ENCODE data around the gene EXD3.

EXD3 gene

DNA sequence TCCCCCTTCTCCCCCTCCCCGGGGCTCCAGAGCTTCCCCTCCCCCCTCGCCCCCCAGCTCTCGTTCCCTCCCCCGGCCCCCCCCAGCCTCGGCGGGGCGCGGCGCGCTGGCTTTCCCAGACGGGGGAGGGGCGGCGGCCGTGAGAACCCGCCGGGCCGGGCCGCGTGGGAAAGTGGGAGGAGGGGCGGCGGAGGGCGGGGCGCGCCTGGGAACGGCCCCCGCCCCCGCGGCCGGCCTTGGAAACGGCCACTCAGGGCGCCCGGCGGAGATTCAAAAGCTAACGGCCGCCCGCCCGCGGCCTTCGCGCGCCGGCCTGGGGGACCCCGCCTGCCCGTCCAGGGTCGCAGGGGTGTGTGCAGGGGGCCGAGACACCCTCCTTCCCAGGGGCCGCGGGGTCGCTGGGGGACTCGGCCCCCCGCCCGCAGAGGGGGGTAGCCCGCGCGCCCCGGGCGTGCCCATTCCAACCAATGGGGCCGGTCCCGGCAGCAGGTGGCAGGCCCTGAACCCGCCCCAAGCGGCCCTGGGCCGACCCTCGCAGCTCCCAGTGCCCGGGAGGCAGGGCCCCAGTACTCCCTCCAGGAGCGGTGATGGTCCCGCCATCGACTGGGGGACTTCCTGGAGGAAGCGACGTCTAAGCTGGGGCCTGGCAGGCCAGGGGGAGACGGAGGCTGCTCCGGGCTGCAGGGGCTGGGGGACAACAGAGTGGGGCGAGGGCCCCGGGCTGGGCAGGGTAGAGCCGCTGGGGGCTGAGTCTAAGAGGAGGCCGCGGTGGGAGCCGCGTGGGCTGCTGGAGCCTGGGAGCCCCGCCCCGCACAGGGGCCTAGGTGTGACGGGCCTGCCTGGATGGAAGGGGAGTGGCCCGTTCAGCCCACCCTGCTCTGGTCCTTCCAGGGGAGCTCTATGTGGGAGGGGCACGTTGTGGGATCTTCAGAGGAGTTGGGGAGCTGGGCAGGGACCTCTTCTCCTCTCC, 106.7 kb downstream of the EXD3 start:
- TF ChIP-seq, protein P1, sequence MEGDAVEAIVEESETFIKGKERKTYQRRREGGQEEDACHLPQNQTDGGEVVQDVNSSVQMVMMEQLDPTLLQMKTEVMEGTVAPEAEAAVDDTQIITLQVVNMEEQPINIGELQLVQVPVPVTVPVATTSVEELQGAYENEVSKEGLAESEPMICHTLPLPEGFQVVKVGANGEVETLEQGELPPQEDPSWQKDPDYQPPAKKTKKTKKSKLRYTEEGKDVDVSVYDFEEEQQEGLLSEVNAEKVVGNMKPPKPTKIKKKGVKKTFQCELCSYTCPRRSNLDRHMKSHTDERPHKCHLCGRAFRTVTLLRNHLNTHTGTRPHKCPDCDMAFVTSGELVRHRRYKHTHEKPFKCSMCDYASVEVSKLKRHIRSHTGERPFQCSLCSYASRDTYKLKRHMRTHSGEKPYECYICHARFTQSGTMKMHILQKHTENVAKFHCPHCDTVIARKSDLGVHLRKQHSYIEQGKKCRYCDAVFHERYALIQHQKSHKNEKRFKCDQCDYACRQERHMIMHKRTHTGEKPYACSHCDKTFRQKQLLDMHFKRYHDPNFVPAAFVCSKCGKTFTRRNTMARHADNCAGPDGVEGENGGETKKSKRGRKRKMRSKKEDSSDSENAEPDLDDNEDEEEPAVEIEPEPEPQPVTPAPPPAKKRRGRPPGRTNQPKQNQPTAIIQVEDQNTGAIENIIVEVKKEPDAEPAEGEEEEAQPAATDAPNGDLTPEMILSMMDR (IDR thresholded peaks at IDR 0.05; ENCODE audit: control insufficient read depth, extremely low read depth, insufficient read depth) = no peak
- DNase-seq (ENCODE audit: low read depth) = no peak
- H3K4me3 ChIP-seq (ENCODE audit: low read depth, low read length) = no peak overlapping the region

DNA sequence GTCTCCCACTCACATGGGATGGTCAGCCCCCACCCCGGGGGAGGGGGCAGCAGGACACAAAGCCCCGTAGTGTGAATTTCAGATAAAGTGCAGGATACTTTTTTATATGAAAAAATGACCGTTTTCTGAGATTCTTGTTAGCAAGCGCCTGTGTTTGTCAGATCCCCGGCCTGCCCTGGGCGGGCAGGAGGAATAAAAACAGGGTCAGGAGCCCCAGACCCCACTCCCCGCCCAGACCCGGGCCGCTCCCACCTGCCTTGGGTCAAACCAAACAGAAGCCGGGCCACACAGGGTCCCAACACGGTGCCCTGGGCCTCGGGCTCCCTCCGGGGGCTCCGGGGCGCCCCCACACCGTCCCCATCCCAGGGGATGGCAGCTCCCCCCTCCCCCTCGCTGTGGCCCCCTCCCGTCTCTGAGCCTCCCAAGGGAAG, 107.4 kb downstream of the EXD3 start:
- DNase-seq (ENCODE audit: low read depth) = no peak
- no peak overlapping the region for H3K4me3 ChIP-seq (ENCODE audit: low read depth, low read length)
- TF ChIP-seq, protein P1 (IDR thresholded peaks at IDR 0.05; ENCODE audit: control insufficient read depth, extremely low read depth, insufficient read depth) = no peak

DNA sequence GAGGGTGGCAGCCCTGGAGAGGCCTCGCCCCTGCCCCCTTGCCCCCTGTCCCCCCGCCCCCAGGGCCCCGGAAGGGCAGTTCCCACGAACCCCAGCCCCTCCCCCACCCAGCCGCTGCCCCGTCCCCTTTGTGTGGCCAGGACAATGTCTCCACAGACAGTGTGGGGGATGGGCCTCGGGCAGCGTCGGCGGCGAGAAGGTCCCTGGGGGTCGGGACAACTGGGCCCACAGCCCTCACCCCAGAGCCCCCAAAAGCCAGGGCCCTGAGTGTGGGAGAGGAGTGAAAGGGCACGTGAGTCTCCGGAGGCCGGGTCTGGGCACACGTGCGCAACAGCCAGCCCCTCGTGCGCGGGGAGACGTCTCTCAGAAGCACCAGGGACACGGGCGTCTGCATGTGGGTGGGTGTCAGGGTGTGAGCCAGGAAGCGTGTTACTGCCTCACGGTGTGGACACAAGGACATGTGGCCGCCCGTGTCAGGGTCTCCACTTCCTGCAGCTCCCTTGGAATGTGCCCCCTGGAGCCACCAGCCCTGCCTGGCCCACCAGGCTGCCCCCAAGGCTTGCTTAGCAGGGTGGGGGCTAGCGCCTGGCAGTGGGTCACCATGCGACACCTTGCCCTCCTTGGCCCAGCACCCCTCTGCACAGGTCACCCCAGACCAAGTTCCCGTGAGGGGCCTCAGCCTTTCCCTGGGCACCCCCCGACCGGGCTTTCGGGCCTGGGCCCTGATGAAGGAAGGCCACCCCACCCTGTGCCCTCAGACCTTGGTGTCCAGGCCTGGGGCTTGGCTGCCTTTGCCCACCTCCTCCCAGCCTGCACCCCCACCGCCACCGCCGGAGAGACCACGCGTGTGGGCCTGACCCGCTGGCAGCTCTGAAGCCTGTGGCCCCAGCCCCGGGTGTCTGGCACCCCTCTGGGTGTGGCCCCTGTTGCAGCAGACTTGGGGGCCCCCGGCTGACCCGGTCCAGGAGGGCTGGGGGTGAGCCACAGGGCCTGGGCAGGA, 108.1 kb downstream of the EXD3 start:
- no peak overlapping the region for H3K4me3 ChIP-seq (ENCODE audit: low read depth, low read length)
- TF ChIP-seq, protein P1 (IDR thresholded peaks at IDR 0.05; ENCODE audit: control insufficient read depth, extremely low read depth, insufficient read depth) = no peak
- DNase-seq (ENCODE audit: low read depth) = no peak

DNA sequence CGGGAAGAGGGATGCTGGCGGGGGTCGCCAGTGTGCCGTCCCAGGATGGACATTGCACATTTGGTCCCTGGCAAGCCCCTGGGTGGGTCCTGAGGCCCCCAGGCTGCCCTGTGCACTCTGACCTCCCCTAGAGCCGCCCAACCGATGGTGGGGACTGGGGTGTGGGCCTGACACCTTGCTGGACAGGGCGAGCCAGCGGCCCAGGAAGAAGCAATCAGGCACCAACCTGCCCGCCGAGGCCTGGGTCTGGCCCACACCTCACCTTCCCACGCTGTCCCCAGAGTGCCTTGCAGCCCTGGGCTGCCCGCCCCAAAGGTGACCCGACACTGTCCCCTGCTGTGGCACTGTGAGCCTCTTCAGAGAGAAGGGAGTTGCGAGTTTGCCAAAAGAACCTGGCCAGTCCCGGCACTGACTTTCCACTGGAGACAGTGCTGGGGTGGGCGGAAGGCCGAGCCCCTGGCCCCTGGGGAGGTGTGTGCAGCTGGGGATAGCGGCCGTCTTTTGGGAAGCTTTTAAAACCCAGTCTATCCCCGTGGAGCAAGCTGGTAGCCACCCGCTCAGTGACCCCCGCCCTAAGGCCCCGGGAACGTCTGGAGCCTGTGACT, 108.9 kb downstream of the EXD3 start:
- no peak overlapping the region for H3K4me3 ChIP-seq (ENCODE audit: low read depth, low read length)
- TF ChIP-seq, protein P1 (IDR thresholded peaks at IDR 0.05; ENCODE audit: control insufficient read depth, extremely low read depth, insufficient read depth) = no peak
- no peak for DNase-seq (ENCODE audit: low read depth)

DNA sequence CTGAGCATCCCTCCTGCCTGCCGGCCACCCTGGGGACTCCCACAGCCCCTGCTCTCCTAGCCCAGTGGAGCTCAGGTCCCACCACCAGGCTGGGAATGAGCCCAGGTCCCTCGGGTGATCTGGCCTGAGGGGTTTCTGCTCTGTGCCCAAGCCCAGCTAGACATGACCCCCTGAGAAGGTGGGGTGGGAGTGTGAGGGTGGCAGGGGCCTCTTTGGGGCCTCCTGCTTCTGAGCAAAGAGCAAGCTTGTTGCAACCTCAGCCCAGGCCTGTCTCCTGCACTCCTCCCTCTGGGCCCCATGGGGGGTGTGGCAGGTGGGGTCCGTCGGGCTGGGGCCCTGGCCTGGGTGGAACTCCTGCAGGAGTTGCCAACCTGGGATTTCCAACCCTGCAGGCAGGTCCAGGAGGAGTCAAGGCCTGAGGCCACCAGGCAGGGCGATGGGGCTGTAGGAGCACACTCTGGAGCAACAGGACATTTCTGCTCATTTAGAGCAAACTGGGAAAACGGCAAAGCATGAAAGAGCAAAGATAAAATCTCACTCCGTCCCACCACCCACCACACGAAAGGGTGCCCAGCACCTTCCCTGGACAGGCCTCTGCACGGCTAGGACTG, 109.5 kb downstream of the EXD3 start:
- no peak for DNase-seq (ENCODE audit: low read depth)
- no peak overlapping the region for H3K4me3 ChIP-seq (ENCODE audit: low read depth, low read length)
- TF ChIP-seq, protein P1 (IDR thresholded peaks at IDR 0.05; ENCODE audit: control insufficient read depth, extremely low read depth, insufficient read depth) = no peak

DNA sequence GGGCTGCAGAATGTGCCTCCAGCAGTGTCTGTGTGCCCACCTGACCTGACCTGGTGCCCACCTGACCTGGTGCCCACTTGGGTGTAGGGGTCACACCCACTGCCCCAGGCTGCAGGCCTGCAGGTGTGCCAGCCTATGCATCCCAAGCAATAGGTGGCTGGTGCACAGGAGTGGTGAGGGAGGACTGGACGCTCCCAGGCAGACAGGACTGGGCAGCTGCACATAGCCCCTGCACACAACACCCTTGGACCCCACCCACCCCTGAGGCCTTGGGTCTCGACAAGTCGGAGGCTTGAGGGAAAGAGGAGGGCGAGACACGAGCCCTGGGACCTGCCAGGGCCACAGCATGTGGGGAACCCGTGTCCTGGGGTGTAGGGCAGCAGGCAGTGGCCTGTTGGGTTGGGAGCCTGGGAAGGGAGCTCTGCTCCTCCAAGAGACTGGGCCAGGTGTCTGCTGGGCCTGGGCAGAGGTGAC, 110.1 kb downstream of the EXD3 start:
- no peak for DNase-seq (ENCODE audit: low read depth)
- no peak overlapping the region for H3K4me3 ChIP-seq (ENCODE audit: low read depth, low read length)
- TF ChIP-seq, protein P1 (IDR thresholded peaks at IDR 0.05; ENCODE audit: control insufficient read depth, extremely low read depth, insufficient read depth) = no peak
